Gastrocnemius medialis (tissue), 4 donors: Measurements from ENCODE around the gene GAS7.

Experiments used
- POLR2A ChIP-seq, 2 donors: fragments of 450-650 bp; IDR thresholded peaks; one replicate each; pipeline ENCODE4 v1.6.1; 2017; ENCODE audit warnings: antibody characterized with exemption in 2 of 2, mild to moderate bottlenecking in 2 of 2, moderate library complexity in 2 of 2
- TF ChIP-seq, protein P1 (sequence below), 5 experiments: fragments of 450-650 bp in 3 of 5; fragments of 200-600 bp in 2 of 5; sonication (generic) in 2 of 5; IDR thresholded peaks in 4 of 5; conservative IDR thresholded peaks in 1 of 5; 1 replicate in 4 of 5; 2 replicates in 1 of 5; pipeline ENCODE4 v1.5.1; 2016 to 2019; ENCODE audit warnings: antibody characterized with exemption in 5 of 5, mild to moderate bottlenecking in 3 of 5, moderate library complexity in 3 of 5

GRCh38 chr17:10087355-10087754 lies 111.1 kb downstream of the GAS7 start:
- TF ChIP-seq, protein P1, sequence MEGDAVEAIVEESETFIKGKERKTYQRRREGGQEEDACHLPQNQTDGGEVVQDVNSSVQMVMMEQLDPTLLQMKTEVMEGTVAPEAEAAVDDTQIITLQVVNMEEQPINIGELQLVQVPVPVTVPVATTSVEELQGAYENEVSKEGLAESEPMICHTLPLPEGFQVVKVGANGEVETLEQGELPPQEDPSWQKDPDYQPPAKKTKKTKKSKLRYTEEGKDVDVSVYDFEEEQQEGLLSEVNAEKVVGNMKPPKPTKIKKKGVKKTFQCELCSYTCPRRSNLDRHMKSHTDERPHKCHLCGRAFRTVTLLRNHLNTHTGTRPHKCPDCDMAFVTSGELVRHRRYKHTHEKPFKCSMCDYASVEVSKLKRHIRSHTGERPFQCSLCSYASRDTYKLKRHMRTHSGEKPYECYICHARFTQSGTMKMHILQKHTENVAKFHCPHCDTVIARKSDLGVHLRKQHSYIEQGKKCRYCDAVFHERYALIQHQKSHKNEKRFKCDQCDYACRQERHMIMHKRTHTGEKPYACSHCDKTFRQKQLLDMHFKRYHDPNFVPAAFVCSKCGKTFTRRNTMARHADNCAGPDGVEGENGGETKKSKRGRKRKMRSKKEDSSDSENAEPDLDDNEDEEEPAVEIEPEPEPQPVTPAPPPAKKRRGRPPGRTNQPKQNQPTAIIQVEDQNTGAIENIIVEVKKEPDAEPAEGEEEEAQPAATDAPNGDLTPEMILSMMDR (IDR thresholded peaks at IDR 0.05 in 4 of 5, conservative IDR thresholded peaks at IDR 0.05 in 1 of 5): no peak
- no peak for TF ChIP-seq POLR2A (IDR thresholded peaks at IDR 0.05)
